D721Med (cell line): ENCODE measurements around the gene VPS8.

ENCODE experiments used
- DNase-seq: peaks from one replicate; pipeline ENCODE4 v3.0.0; 2011; ENCODE audit warnings: low spot score; ENCODE audit not compliant: insufficient read length
- FAIRE-seq: peaks from 2 replicates; lab custom pipeline; 2011; peaks lifted over from hg19 to GRCh38; lab: Jason Lieb, UNC
- TF ChIP-seq, protein P1 (sequence below): IDR thresholded peaks from 2 replicates; pipeline ENCODE4 v1.5.1; 2012; ENCODE audit warnings: mild to moderate bottlenecking, control low read depth; ENCODE audit not compliant: insufficient read depth; ENCODE audit errors: missing control alignments

VPS8 gene

DNA sequence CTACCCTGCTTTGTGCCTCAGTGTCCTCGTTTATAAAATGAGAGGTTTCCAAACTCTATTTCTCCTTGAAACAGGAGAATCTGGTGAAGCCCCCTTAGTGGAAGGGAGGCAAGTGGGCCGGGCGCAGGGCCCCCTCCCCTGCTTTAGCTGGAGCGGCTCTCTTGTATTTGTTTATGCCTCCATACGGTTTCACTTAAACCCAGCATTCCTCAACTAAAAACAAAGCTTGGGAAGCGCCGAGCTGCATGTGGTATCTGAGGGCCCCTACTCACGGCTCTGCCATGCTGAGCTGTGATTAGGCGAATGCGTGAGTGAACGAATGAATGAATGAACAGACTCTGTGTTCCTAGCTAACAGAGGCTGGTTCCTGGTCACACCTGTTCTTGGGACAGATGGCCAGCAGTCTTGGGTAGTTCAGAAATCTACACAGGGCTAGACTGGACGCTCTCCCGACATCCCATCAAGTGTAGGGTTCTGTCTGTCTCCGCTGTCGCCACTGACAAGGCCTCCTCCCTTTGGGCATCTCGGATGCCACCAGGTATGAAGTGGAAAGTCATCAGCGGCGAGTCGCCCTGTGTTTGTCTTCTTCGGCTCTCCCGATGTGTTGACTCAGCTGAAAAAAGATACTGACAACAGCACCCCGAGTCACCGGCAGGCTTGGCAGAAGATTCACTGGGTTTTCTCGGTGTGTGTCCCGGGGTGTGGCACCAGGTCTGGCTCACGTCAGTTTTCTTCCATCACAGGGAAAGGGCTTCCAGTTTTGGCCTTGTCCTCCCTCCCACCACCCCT lies 42.4 kb upstream of the VPS8 start:
- DNase-seq = no peak
- FAIRE-seq = no peak
- TF ChIP-seq, protein P1, sequence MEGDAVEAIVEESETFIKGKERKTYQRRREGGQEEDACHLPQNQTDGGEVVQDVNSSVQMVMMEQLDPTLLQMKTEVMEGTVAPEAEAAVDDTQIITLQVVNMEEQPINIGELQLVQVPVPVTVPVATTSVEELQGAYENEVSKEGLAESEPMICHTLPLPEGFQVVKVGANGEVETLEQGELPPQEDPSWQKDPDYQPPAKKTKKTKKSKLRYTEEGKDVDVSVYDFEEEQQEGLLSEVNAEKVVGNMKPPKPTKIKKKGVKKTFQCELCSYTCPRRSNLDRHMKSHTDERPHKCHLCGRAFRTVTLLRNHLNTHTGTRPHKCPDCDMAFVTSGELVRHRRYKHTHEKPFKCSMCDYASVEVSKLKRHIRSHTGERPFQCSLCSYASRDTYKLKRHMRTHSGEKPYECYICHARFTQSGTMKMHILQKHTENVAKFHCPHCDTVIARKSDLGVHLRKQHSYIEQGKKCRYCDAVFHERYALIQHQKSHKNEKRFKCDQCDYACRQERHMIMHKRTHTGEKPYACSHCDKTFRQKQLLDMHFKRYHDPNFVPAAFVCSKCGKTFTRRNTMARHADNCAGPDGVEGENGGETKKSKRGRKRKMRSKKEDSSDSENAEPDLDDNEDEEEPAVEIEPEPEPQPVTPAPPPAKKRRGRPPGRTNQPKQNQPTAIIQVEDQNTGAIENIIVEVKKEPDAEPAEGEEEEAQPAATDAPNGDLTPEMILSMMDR = no peak

DNA sequence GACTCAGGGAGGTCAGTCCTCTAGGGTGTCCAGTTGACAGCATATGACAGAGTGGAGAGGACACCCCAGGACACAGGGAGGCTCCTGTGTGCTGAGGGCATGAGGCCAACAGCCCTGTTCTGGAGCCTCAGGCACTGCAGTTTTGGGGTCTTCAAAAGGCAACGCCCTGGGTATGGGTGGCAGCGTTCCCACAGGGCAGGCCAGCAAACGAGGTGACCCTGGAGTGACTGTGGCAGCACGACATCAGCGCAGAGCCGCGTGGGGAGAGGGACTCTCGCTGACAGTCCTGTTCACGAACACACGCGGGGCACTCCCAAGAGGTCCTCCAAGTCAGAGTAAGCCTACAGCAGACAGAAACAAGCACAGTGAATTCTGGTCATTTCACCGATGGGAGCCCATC lies 41.4 kb upstream of the VPS8 start:
- FAIRE-seq (no peak), DNase-seq (no peak)
- TF ChIP-seq, protein P1 = no peak

DNA sequence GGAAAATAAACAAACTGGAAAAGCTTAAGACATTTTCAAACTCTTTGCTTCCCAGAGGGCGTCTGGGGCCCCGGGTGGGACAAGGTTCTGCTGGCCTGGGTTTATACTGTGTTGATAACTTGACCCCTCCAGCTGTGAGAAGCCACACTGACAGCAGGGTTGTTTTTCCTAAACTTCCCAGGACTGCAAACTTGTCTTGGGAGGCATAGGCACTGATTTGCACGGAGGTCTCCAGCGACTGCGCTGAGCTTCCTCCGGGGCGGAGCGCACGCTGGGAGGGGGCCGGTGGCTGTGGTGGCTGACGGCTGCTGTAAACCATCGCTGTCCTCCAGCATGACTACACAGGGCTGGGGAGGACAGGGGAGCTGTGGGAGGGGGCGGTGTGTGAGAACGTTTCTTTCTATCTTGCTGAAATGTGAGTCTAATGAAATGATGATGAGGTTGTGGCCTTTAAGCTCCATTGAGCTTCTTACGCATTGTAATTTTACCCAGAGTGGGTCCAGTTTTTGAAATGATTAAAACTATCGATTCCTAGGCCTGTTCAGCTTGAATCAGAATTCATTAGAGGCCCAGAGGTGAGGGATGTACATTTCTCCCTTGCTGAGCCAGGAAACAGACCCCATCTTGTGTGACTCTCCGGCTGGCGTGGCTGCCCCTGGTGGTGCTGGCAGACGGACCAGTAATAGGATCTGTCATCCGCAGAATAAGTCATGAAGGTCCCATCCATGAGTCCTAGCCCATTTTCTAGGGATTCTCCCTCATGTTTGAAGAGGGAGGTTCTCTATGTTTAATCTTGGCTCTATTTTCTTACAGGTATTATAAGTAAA lies 40.5 kb upstream of the VPS8 start:
- FAIRE-seq (no peak), DNase-seq (no peak)
- TF ChIP-seq, protein P1 = no peak

DNA sequence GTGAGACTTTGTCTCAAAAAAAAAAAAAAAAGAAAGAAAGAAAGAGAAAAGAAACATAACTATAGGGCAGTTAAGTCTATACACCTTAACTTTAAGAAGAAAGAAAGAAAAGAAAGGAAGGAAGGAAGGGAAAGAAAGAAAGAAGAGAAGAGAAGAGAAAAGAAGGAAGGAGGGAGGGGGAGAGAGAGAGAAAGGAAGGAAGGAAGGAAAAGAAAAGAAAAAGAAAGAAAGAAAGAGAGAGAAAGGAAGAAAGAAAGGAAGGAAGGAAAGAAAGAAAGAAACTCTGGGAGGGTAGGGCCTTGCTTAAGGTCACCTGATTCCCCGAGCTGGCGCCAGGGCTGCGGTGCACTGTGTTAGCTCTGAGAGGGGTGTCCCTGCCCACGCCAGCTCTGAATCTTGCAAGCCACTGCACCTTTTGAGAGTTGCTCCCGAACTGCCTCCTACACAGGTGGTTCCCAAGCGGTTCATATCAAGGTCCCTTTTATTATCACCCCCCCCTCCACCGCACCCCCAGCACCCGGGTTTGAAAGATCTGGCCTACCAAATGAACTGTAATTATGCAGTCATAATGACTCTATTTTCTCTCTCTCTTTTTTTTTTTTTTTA lies 39.2 kb upstream of the VPS8 start:
- FAIRE-seq (no peak), DNase-seq (no peak)
- TF ChIP-seq, protein P1 = no peak

DNA sequence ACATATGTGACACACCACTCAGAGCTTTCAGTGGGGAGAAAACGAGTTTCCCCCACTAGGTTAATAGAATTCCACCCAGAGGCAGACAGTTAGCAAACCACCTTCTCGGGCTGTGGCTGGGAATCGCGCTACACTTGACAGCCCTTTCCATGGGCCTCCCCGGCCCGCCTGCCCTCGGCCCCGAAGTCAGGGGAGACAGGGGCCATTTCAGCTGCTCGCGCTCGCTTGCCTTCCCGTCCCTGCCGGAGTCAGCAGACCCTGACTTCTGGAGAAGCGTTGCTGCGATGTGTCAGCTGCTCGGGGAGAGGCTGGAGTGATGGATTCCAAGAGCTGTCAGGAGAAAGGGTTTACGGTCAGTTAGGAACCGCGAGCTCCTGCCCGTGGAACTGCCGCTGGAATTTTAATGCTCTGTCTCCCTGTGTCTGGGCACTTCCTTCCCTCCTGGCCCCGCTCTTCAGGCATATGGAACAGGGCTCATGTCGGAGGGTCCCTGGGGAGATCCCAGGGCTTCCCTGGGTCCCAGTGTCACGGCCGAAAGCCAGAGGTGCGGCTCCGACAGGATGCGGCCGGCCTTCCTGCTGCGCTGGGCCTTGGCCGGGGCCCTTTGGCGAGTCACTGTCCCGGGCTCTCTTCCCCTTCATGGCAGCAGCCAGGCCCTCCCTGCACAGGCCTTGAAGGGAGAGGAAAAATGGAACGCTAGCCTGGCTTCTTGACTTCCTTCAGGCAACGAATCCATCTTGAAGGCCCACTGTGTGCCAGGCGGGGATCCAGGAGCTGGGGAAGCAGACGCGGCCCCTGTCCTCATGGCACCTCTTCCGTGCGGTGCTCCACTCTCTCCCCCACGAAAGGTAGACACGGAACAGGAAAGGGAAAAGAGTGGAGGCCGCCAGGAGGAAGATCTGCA lies 38.4 kb upstream of the VPS8 start:
- TF ChIP-seq, protein P1 = no peak
- no peak for DNase-seq
- no peak for FAIRE-seq

DNA sequence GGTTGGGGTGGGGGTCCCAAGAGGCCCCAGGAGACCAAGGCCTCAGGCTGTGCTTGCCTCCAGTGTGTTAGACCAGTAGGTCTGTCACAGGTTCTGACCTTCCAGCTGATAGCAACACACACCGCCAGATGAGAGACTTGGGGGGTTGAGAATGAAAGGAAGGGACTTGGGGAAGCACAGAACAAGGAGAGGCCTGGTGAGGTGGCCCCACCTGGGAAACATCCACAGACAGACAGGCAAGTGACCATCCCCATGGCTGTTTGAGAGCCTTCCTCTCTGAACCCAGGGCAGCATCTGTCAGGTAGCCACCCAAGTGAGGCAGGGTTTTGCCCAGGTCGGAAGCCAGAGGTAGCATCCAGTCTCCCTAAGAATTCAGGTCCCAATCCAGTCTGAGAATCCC lies 35.0 kb upstream of the VPS8 start:
- FAIRE-seq = no peak
- no peak for DNase-seq
- TF ChIP-seq, protein P1 = no peak
